ENCODE results near the gene KIF9. TPM values are rescaled to one million over a fixed set of nuclear protein-coding genes. Genes with fewer than 3 reads are reported as not detected.

KIF9 gene
- total RNA-seq, 1 experiment from 2014 or later: 8.9 TPM

- in situ Hi-C loops (cut with HindIII; ENCODE audit: low pct_unique_long_range_greater_than_20kb, low sequenced_read_pairs): no loop called here
- no peak overlapping the region for H3K27ac ChIP-seq (ENCODE audit: low read length)
- H3K27me3 ChIP-seq (ENCODE audit: control insufficient read depth, insufficient read depth, low read length): no peaks in the 10 kb centered on the region
- ATAC-seq (no peak), DNase-seq (ENCODE audit: low read depth, low spot score) (no peak)
- intact Hi-C loops (cut with micrococcal nuclease; ENCODE audit: unreplicated experiment): no loop called here
- H3K9me3 ChIP-seq (ENCODE audit: control insufficient read depth, insufficient read depth, low read depth, low read length): no peaks in the 10 kb centered on the region
- ChIA-PET POLR2A (interaction anchor here (0.6 to 0.7 kb wide), 2 partner anchors 35 to 268 kb away, joined by 3 read pairs; no protein-coding TSS in a partner anchor), CTCF (no interaction called here)
- TF ChIP-seq REST (IDR thresholded peaks at IDR 0.05; ENCODE audit: insufficient read depth in 1 of 2, low read depth in 2 of 2, low read length in 1 of 2) (no peak), POLR2AphosphoS5 (IDR thresholded peaks at IDR 0.05; ENCODE audit: low read depth, low read length) (no peak), SIN3A (IDR thresholded peaks at IDR 0.05; ENCODE audit: borderline replicate concordance, insufficient read depth, low read depth, low read length) (no peak), TCF7L2 (IDR thresholded peaks at IDR 0.05; ENCODE audit: low read depth, low read length) (no peak), CTCF (IDR thresholded peaks at IDR 0.05) (no peak)
- no peaks in the 10 kb centered on the region for H3K4me1 ChIP-seq (ENCODE audit: control insufficient read depth, insufficient read depth, low read length)
- H3K36me3 ChIP-seq (ENCODE audit: control insufficient read depth, insufficient read depth, low read length): no peaks in the 10 kb centered on the region; the same call in 1 of the 2 replicates
- BruUV-seq (replicated peaks): no TSS peak
- no peak overlapping the region for H3K4me3 ChIP-seq (ENCODE audit: low read depth in 2 of 2, low read length in 2 of 2)
These were observed 31.6 kb upstream of the KIF9 start for GRCh38 chr3:47314056-47314764.

GRCh38 chr3:47313341-47314055 lies 30.9 kb upstream of the KIF9 start:
- POLR2A ChIA-PET: interaction anchor here (0.6 to 0.7 kb wide), 2 partner anchors 34 to 268 kb away, joined by 3 read pairs; no protein-coding TSS in a partner anchor
- no TSS peak for BruUV-seq (replicated peaks)
- TF ChIP-seq SIN3A (IDR thresholded peaks at IDR 0.05; ENCODE audit: borderline replicate concordance, insufficient read depth, low read depth, low read length) (no peak), POLR2AphosphoS5 (IDR thresholded peaks at IDR 0.05; ENCODE audit: low read depth, low read length) (no peak), CTCF (IDR thresholded peaks at IDR 0.05) (no peak), TCF7L2 (IDR thresholded peaks at IDR 0.05; ENCODE audit: low read depth, low read length) (no peak), REST (IDR thresholded peaks at IDR 0.05; ENCODE audit: insufficient read depth in 1 of 2, low read depth in 2 of 2, low read length in 1 of 2) (no peak)

More at GRCh38 chr3:47313341-47314055, 30.9 kb upstream of the KIF9 start:
- DNase-seq (ENCODE audit: low read depth, low spot score): no peak
- H3K27me3 ChIP-seq (ENCODE audit: control insufficient read depth, insufficient read depth, low read length): no peaks in the 10 kb centered on the region
- H3K9me3 ChIP-seq (ENCODE audit: control insufficient read depth, insufficient read depth, low read depth, low read length): no peaks in the 10 kb centered on the region
- H3K27ac ChIP-seq (ENCODE audit: low read length): no peak overlapping the region
- intact Hi-C loops (cut with micrococcal nuclease; ENCODE audit: unreplicated experiment): no loop called here
- ATAC-seq: no peak
- H3K4me3 ChIP-seq (ENCODE audit: low read depth in 2 of 2, low read length in 2 of 2): no peak overlapping the region
- CTCF ChIA-PET: no interaction called here
- no peaks in the 10 kb centered on the region for H3K36me3 ChIP-seq (ENCODE audit: control insufficient read depth, insufficient read depth, low read length)
- in situ Hi-C loops (cut with HindIII; ENCODE audit: low pct_unique_long_range_greater_than_20kb, low sequenced_read_pairs): no loop called here
- H3K4me1 ChIP-seq (ENCODE audit: control insufficient read depth, insufficient read depth, low read length): no peaks in the 10 kb centered on the region
